ENCODE measurements around the gene DNAJA3. TPM values are rescaled to one million over a fixed set of nuclear protein-coding genes. Genes with fewer than 3 reads are reported as not detected.

Gene DNAJA3
- total RNA-seq, 1 donor from 2014 or later = 72.7 TPM

GRCh38 chr16:4472880-4473279 lies 47.2 kb downstream of the DNAJA3 start:
- DNase-seq (ENCODE audit: low read depth) = no peak

GRCh38 chr16:4474192-4474961 lies 48.7 kb downstream of the DNAJA3 start, which contains the start of gene NMRAL1:
Gene NMRAL1 (minus strand): TSS chr16:4474625. CDS start chr16:4474132, 493 bp downstream.
- DNase-seq (ENCODE audit: low read depth) = peak; percentile 77

DNA sequence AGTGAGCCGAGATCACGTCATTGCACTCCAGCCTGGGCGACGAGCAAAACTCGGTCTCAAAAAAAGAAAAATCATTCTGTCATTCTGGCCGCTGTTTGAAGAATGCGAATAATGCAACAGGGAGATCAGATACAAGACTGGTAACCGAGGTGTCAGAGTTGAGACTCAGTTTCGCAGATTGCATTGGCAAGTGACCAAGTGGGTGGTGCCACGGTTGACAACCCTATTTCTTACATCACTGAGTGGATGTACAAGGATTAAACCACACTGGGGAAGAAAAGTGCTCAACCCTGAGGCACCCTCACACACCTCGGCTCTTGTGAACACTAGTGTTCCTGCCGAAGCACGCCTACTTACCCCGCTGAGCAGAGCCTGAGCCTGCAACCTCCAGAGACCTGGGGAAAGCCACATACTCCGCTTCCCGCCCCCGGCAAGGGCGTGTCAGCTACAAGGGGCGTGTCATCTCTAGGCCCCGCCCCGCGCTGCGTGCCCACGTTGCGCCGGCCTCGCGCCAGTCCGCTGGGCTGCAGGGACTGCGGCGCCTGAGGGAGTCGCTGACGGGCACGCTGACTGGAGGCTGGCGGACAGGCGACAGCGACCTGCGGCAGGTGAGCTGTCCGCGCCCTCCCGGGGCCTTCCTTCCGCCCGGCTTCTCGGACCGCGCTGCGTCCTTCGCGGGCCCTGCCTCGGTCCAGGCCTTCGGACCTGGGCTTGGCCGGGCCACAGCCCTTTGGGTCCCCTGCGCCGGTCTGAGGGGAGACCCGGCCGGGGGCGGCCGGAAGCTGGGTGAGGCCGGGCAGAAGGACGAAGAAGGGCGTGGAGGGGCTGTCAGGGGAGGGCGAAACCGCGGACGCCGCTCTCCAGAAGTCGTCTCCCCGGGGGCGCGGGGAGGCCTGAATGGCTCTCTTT lies 50.5 kb downstream of the DNAJA3 start, which contains the start of gene HMOX2:
HMOX2 (plus strand) TSS at position 519 of the 909 bp plus-strand sequence. CDS start 29,127 bp downstream, outside the sequence.
- DNase-seq (ENCODE audit: low read depth) = peak; percentile 91

DNA sequence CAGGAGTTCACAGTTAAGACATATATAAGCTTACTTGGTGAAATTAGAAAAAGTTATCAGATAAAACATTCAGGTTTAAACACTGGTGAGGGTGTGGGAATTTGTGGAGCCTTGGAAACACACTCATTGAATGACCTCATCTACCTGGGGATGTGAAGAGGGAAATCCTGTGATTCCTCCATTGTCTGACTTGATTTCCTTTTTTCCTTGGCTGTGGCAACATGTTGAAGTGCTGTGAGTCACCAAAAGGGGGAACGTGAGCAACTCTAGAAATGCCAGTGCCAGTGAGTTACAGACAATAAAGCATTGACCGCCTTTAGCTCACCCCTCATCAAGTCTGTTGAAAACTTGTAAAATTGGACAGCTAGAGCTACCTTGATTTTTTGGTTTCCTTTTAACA lies 52.3 kb downstream of the DNAJA3 start:
- DNase-seq (ENCODE audit: low read depth) = no peak

DNA sequence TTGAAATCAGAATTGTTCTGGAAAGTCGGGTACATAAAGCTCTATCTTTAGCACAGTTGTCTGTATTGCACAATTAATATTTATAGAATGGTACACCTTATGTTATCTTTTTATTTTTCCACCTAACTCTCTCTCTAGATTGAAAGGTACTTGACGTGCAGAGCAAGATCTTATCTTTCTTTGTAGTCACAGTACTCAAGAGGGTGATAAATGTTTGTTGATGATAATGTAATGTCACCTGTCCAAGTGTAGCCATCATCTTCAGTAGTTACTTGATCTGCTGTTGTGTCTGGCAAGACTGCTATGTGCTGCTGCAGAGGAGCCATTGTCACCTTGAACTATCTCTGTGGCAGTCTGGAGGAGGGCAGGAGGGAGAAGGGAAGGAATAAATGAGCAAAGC lies 55.9 kb downstream of the DNAJA3 start:
- DNase-seq (ENCODE audit: low read depth) = no peak

GRCh38 chr16:4481963-4482362 lies 56.3 kb downstream of the DNAJA3 start:
- DNase-seq (ENCODE audit: low read depth) = no peak

DNA sequence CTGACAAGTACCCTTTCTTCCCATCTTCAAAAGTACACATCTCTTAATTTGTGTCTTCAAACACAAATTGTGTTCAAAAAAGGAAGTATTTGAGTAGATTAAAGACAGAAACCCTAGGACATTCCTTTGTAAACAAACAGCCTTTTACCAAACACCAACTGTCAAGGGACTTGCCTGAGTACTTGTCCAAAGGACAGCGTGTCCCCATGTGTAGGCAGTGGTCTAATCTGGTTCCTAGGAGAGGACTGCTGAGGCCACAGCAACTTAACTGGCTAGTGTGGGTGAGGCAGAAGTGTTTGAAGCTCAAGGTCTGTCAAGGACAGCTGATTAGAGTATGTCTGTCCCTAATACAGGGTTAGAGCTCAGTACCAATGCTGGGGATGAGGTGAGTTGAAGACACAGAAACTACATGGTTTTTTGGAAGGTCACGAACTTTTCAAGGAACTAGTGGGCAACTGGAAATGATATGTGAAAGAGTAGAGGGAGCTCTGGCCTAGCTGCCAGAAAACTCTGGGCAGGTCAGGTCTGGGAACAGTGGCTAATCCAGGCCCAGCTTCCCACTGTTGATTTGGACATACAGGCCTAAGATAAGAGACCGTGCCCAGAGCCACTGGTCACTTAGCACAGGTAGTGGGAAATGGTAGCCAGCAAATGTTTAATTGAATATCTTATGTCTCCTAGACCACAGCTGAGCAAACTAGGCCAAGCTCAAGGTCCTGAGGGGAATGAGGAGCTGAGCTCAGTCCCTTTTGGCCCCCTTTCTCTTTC lies 60.6 kb downstream of the DNAJA3 start:
- peak; percentile 28 for DNase-seq (ENCODE audit: low read depth)

DNA sequence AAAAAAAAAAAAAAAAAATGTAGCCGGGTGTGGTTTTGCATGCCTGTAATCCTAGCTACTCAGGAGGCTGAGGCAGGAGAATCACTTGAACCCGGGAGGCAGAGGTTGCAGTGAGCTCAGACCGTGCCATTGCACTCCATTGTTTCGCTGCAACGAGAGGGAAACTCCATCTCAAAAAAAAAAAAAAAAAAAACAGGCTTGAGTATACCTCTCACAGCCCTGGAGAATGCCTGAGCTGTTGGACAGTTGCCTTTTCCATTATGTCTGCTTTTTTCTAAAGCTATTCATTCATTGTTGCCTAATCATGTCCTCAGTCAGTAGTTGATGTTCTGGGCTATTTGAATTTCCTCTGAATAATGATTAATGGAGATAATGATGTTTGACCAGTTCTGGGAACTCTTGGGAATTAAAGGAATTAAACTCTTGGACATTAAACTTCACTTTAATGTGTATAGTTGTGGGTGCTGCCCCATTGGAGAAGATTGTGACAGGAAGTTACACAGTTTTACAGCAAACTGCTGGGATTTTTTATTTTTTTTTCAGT lies 62.4 kb downstream of the DNAJA3 start:
- no peak for DNase-seq (ENCODE audit: low read depth)

GRCh38 chr16:4488499-4488967 lies 62.9 kb downstream of the DNAJA3 start:
- DNase-seq (ENCODE audit: low read depth) = no peak

DNA sequence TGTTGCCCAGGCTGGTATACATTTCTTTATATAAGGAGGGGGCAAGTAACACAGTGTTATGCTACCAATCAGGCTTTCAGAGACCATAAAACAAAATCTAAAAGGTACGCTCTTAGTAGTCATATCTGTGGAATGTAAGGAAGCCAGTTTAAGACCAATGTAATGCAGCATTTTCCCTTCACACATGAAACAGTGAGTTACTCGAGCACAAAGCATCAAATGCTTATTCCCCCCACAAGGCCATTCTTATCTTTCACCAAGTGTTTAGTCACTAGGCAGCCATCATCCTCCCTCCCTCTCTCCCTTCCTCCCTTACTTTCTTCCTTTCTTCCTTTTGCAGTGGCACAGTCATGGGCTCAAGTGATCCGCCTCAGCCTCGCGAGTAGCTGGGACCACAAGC lies 63.4 kb downstream of the DNAJA3 start:
- peak; percentile 33 for DNase-seq (ENCODE audit: low read depth)

DNA sequence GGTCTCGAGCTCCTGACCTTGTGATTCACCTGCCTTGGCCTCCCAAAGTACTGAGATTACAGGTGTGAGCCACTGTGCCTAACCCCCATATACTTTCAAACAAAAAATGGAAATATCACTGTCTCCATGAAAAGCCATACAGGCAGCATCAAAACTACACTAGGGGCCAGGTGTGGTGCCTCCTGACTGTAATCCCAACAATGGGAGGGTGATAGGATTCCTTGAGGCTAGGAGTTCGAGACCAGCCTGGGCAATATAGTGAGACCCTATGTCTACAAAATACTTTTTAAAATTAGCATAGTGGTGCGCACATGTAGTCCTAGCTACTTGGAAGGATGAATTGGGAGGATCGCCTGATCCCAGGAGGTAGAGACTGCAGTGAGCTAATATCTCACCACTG lies 66.2 kb downstream of the DNAJA3 start:
- no peak for DNase-seq (ENCODE audit: low read depth)

DNA sequence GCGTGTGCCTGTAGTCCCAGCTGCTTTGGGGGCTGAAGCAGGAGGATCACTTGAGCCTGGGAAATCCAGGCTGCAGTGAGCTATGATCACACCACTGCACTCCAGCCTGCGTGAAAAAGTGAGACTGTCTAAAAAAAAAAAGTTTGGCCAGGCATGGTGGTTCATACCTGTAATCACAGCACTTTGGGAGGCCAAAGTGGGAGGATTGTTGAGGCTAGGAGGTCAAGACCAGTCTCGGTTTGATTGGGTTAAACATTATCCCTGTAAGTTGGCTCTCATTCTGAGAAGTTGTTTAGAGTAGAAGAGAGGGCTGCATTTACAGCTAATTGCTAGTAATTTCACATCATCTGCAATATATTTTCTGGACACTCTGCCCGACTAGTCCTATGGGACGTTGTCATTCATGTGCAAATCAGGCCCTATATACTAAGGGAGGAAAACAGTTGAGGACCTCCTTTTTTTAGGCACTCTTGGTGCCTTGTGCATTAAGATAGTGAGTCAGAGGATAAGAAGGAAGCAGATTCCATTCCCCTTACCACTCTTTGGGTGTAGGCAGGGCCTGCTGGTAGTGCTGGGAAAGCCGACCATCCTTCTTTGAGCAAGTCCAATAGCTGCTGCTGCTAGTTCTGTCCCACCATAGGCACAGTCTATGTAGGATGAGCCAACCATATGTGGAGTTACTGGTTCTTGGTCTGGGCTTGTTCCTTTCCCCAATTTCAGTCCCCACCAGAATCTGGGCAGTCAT lies 69.2 kb downstream of the DNAJA3 start:
- peak; percentile 44 for DNase-seq (ENCODE audit: low read depth)

GRCh38 chr16:4495766-4496165 lies 70.1 kb downstream of the DNAJA3 start:
- DNase-seq (ENCODE audit: low read depth) = no peak

GRCh38 chr16:4496305-4496704 lies 70.6 kb downstream of the DNAJA3 start:
- no peak for DNase-seq (ENCODE audit: low read depth)

DNA sequence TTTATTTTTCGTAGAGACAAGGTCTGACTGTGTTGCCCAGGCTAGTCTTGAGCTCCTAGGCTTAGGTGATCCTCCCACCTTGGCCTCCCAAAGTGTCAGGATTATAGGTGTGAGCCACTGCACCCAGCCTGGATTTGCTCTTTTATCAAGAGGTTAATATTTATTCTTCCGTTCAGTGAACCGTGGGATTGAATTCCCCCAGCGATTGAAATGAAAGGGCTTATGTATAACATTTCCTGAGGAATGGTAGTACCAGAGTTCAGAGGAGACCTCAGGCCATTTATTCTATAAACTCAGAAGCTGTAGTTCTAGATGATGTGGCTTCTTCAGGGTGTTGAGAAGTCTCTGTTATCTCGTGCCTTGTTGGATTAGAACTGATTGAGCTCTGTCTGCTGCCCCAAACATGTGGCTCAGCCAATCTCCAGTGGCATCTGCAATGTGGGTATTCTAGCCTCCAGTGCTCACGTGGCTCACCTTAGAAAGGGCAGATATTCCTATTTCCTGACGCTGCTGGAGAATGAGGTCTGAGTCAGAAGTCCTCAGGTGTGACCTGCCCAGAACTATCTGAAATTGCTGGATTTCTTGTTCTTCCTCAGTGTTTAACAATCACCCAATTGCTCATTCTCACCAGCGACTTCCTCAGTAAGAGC lies 73.0 kb downstream of the DNAJA3 start:
- DNase-seq (ENCODE audit: low read depth) = no peak

GRCh38 chr16:4499196-4499555 lies 73.5 kb downstream of the DNAJA3 start:
- no peak for DNase-seq (ENCODE audit: low read depth)

DNA sequence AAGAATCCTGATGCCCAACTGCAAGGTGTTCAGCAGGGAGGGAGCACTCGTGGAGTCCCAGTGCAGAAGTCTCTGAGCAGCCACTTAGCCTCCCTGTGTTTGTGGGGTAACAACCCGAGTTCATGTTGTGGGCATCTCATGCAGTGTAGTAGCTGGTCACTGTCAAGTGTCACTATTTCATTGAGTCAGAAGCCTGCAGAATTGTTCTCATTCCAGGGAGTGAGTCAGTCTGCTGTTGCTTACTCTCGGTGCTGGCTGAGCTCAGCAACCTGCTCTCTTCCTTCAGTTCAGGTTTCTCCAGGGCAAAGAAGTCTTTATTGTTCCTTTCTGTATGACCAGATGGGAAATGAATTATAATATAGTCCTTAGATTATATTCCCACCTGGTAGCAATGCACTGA lies 74.6 kb downstream of the DNAJA3 start:
- DNase-seq (ENCODE audit: low read depth) = peak; percentile 74

GRCh38 chr16:4501071-4501478 lies 75.4 kb downstream of the DNAJA3 start:
- peak; percentile 28 for DNase-seq (ENCODE audit: low read depth)

DNA sequence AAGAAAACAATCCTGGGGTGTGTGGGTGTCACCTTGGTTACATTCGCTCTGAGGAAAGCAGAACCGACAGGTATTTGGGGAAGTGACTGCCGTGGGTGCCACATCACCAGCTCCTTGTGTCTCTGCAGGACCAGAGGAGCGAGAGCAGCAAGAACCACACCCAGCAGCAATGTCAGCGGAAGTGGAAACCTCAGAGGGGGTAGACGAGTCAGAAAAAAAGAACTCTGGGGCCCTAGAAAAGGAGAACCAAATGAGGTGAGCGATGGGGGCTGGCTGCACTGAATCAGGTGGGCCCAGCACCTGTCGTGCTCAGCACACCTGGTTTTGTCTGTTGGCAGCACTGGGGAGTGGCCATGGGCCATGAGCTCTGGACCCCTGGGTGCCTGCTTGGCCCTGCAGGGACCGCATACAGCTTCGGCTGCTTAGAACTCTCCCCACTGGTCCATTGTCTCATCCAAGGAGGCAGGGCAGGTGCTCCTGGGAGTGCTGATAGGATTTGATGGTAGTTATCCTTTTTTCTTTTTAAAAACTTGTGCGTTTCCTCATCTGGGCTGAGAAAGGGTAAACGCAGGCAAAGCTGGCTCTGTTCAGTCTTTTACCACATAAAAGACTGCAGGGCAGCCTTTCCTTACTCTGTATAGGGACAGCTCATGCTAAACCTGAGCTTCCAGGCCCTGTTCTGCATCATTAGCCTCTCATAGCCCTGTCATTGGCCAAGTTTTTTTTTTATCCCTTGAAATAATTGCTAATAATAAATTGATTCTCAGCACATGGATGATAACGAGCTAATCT lies 79.9 kb downstream of the DNAJA3 start:
- DNase-seq (ENCODE audit: low read depth) = no peak

Data from myocyte (in vitro differentiated cells).